ENCODE data around the gene CLEC16A. TPM values are rescaled to one million over a fixed set of nuclear protein-coding genes. Genes with fewer than 3 reads are reported as not detected.

Gene CLEC16A
- polyA plus RNA-seq, 1 experiment, result 11.9 TPM

- Histone ChIP-seq H3K9me3 (ENCODE audit: control insufficient read depth, insufficient read depth, low read length) (no peaks in the 10 kb centered on the region), H3K27ac (ENCODE audit: low read depth, low read length) (no peak overlapping the region), H3K27me3 (ENCODE audit: control insufficient read depth, insufficient read depth, low read length) (no peaks in the 10 kb centered on the region), H3K4me3 (ENCODE audit: low read depth, low read length) (no peak overlapping the region)
- CTCF ChIA-PET, result no interaction called here
- POLR2A ChIA-PET, result no interaction called here
- no peak for DNase-seq (ENCODE audit: low read depth, low spot score)
- no peak for TF ChIP-seq CTCF (IDR thresholded peaks at IDR 0.05; ENCODE audit: low read depth, low read length)
Measured at GRCh38 chr16:10934325-10935107, 9.8 kb upstream of the CLEC16A start.

DNA sequence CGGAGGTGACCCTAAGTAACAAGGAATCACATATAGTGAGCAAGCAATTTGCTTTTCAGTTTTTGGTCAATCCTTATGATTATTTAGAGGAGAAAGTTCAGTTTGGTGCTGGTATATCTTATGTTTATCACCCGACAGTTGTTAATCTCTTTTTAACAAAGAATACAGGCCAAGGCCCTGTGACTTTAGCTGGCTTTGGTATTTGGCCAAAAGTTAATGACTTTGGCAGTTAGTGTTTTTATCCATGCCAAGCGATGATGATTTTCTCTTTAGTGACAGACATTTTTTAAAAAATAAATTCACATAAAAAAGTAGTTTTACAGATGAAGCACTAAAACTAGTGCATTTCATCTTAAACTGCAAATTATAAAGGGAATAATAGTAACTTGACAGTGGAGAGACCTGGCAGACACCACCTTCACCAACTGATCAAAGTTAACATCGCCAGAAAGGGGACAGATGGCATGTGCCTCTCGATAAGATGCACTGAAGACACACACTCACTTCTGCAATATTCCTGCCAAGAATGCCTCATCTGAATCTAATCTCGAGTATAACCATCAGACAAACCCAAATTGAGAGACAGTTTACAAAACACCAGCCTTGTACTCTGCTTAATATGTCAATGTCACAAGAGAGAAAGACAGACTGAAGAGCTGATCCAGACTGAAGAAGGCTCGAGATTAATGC, 9.0 kb upstream of the CLEC16A start:
- no peak for DNase-seq (ENCODE audit: low read depth, low spot score)
- POLR2A ChIA-PET, result no interaction called here
- CTCF ChIA-PET, result no interaction called here
- H3K27ac ChIP-seq (ENCODE audit: low read depth, low read length), result no peak overlapping the region
- H3K4me3 ChIP-seq (ENCODE audit: low read depth, low read length), result no peak overlapping the region
- no peaks in the 10 kb centered on the region for H3K27me3 ChIP-seq (ENCODE audit: control insufficient read depth, insufficient read depth, low read length)
- no peak for TF ChIP-seq CTCF (IDR thresholded peaks at IDR 0.05; ENCODE audit: low read depth, low read length)
- H3K9me3 ChIP-seq (ENCODE audit: control insufficient read depth, insufficient read depth, low read length), result no peaks in the 10 kb centered on the region

DNA sequence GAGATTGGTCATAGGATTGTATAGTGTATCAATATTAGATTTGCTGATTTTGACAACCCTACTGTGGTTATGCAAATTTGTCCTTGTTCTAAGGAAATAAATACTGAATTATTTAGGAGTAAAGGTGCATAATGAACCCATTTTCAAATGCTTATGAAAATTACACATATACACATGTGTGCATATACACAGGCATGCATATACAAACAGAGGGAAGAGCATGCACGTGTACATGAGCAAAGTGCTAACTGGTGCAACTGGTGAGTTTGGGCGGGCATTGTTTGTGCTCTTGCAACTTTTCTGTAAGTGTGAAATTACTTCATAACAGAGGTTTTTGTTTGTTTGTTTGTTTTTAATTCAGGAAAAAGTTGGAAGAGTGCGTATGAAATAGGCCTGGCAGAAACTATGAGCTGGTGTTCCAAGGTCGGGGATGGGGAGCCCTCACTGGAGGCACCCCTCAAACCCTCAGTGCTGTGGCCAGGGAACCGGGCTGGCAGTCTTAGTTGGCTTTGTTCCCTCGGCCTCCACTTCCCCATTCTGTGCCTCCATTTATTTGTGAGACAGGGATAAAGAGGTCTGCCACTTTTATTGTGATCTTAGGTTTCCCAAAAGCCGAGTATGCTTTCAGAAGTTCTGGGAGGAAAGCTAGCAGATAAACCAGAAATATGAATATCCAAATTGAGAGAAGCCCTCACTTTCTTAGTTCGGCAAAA, 7.9 kb upstream of the CLEC16A start:
- no peak overlapping the region for H3K4me3 ChIP-seq (ENCODE audit: low read depth, low read length)
- H3K9me3 ChIP-seq (ENCODE audit: control insufficient read depth, insufficient read depth, low read length), result no peaks in the 10 kb centered on the region
- ChIA-PET POLR2A (no interaction called here), CTCF (interaction anchor here (1.4 kb wide), 1 partner anchor 18 kb away, joined by 4 read pairs; no protein-coding TSS in a partner anchor)
- DNase-seq (ENCODE audit: low read depth, low spot score), result no peak
- no peaks in the 10 kb centered on the region for H3K27me3 ChIP-seq (ENCODE audit: control insufficient read depth, insufficient read depth, low read length)
- no peak for TF ChIP-seq CTCF (IDR thresholded peaks at IDR 0.05; ENCODE audit: low read depth, low read length)
- H3K27ac ChIP-seq (ENCODE audit: low read depth, low read length), result no peak overlapping the region

GRCh38 chr16:10937068-10937859, 7.1 kb upstream of the CLEC16A start:
- ChIA-PET CTCF (interaction anchor here (1.4 kb wide), 1 partner anchor 19 kb away, joined by 4 read pairs; no protein-coding TSS in a partner anchor), POLR2A (no interaction called here)
- no peak for TF ChIP-seq CTCF (IDR thresholded peaks at IDR 0.05; ENCODE audit: low read depth, low read length)
- Histone ChIP-seq H3K27me3 (ENCODE audit: control insufficient read depth, insufficient read depth, low read length) (no peaks in the 10 kb centered on the region), H3K9me3 (ENCODE audit: control insufficient read depth, insufficient read depth, low read length) (no peaks in the 10 kb centered on the region), H3K4me3 (ENCODE audit: low read depth, low read length) (no peak overlapping the region), H3K27ac (ENCODE audit: low read depth, low read length) (no peak overlapping the region)
- DNase-seq (ENCODE audit: low read depth, low spot score), result no peak
